HG02642 (cell line): ENCODE measurements around the gene PAFAH1B2.
"Not testable (repeated sequence)": the region's sequence is repeated elsewhere in the genome, so short reads cannot be mapped to it uniquely, and the experiment has no call there.

Experiments
- ATAC-seq: cut with Tn5 transposase; IDR thresholded peaks from one replicate; pipeline ENCODE4 v1.9.1; 2021; ENCODE audit warnings: mild to moderate bottlenecking; ENCODE audit not compliant: unreplicated experiment, poor library complexity

The PAFAH1B2 gene

GRCh38 chr11:117199916-117200812 lies 56.1 kb downstream of the PAFAH1B2 start:
- no peak for ATAC-seq

DNA sequence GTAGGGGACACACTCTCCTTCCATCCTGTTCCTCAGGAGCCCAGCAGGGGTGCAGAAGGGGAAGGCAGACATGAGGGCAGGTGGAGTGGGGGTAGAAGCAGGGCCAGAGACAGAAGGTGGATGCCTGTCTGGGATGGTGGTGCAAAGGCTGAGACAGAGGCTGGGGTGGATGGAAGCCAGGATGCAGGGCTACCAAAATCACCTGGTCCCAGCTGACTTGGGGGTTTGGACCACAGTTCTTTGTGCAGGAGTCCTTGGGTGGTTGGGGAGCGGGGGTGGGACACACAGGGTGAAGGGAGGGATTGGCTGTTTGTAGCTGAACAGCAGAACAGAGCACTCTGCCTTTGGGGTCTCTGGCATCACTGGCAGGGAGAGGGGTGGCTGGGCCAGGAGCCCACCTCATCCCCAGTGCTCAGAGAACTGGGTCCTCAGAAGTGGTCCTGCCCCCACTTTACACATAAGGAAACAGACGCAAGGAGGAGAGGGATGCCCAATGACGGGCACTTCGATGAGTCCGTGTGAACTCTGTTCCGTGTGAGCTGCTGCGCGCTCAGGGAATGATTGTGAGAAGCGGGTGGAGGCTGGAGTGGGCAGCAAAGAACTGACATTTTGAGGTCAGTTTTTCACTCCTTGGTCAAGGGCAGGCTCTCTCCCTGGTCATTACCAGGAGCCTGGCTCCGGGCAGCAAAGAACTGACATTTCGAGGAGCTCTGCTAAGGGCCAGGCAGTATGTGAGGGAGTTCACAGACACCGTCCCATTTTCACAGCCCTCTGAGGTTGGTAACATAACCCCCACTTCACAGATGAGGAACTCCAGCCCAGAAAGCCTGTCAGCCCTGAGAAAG lies 56.9 kb downstream of the PAFAH1B2 start:
- ATAC-seq, result no peak

GRCh38 chr11:117201658-117202305 lies 57.7 kb downstream of the PAFAH1B2 start:
- no peak for ATAC-seq

DNA sequence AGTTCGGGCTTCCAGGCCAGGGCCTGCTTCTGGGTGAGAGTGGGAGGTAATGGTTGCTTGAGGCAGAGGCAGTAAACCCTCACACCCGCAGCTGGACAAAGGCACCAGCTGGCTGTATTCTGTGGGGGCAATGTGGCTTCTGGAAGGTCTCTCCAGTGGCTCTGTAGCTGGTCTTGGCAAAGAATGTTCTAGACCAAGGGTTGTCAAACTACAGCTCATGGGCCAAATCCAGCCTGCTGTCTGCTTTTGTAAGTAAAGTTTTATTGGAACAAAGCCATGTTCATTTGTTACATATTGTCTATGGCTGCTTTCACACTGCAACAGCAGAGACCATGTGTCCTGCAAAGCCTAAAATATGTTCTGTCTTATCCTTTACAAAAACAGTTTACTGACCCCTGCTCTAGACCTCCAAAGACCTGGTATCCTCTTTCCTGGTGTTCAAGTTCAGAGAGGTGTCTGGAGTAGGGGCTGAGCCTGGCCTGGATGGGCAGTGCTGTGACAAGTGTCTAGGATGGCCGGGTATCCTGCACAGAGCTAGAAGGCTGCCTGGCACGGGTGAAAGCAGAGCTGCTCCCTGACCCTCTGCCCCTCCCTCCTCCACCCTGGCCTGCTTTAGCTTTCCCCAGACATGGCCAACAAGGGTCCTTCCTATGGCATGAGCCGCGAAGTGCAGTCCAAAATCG lies 58.4 kb downstream of the PAFAH1B2 start:
- ATAC-seq, result no peak

GRCh38 chr11:117203069-117203407 lies 59.0 kb downstream of the PAFAH1B2 start:
- no peak for ATAC-seq

DNA sequence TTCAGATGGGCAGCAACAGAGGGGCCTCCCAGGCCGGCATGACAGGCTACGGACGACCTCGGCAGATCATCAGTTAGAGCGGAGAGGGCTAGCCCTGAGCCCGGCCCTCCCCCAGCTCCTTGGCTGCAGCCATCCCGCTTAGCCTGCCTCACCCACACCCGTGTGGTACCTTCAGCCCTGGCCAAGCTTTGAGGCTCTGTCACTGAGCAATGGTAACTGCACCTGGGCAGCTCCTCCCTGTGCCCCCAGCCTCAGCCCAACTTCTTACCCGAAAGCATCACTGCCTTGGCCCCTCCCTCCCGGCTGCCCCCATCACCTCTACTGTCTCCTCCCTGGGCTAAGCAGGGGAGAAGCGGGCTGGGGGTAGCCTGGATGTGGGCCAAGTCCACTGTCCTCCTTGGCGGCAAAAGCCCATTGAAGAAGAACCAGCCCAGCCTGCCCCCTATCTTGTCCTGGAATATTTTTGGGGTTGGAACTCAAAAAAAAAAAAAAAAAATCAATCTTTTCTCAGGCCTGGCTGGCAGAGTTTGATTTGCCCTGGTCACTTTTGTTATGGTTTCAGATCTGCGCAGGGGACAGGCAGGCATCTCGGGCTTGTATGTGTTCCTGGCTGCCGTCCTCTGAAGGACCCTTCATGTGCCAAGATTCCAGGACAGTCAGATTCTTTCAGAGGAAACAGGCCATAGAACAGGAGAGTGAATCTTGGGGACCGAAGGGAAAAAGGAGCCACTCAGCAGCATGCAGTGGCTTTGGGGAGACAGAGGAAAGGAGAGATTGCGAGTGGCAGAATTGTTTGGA lies 60.4 kb downstream of the PAFAH1B2 start:
- no peak for ATAC-seq

- ATAC-seq, result no peak
Observed at GRCh38 chr11:117205211-117205818, 61.2 kb downstream of the PAFAH1B2 start.

- not testable (repeated sequence) for ATAC-seq
Observed at GRCh38 chr11:117206111-117206510, 62.0 kb downstream of the PAFAH1B2 start.

- ATAC-seq, result not testable (repeated sequence)
Observed at GRCh38 chr11:117206859-117207258, 62.8 kb downstream of the PAFAH1B2 start.

DNA sequence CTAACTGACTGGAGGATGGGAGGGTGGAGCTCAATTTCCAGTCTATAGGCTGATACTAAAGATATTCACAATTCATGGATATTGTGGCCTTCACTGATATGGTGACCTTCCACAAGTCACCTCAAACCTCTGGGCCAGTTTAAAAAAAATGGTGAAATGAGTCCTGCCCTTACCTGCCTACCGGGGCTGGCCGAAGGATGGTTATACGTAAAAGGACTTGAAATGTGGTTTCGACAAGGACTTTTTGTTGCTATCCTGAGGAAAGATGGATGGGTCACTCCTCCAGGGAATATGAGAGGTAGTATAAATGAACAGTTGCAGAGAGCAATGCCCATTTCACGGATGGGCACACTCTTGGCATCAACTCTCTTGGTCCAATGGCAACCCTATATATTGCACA lies 63.4 kb downstream of the PAFAH1B2 start:
- ATAC-seq, result not testable (repeated sequence)

GRCh38 chr11:117208710-117209109 lies 64.6 kb downstream of the PAFAH1B2 start:
- not testable (repeated sequence) for ATAC-seq

GRCh38 chr11:117209351-117210125 lies 65.5 kb downstream of the PAFAH1B2 start:
- not testable (repeated sequence) for ATAC-seq

DNA sequence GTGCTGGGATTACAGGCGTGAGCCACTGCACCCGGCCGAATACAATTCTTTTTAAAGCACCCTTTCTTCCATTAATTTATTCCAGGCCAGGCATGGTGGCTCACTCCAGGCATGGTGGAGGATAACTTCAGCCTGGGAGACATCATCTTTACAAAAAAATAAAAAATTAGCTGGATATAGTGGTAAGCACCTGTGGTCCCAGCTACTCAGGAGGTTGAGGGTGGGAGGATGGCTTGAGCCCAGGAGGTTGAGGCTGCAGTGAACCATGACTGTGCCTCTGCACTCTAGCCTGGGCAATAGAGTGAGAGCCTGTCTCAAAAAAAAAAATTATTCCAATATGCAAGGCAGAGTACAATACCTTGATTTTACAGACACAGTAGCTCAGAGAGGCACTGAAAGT lies 66.5 kb downstream of the PAFAH1B2 start:
- ATAC-seq, result no peak

DNA sequence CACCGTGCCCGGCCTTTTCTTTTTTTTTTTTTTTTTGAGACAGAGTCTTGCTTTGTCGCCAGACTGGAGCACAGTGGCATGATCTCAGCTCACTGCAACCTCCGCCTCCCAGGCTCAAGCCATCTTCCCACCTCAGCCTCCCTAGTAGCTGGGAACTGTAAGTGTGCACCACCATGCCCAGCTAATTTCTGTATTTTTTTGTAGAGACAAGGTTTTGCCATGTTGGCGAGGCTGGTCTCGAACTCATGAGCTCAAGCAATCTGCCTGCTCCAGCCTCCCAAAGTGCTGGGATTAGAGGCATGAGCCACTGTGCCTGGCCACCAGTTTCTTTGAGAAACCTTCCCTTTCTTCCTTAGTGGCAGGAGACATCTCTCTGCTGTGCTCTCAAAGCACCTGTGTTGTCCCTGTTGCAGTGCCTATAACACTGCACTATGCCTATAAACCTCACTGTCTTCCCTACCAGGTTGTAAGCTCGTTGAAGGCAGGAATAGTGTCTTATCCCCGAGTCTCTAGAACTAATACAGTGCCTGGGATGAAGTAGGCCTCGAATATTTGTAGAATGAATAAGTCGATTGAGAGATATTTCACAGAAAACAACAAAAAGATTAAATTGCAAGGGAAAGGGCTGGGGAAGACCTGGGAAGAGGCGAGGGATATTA lies 68.7 kb downstream of the PAFAH1B2 start:
- ATAC-seq, result no peak

- ATAC-seq, result no peak
Observed at GRCh38 chr11:117214404-117215110, 70.5 kb downstream of the PAFAH1B2 start.

GRCh38 chr11:117217141-117218084 lies 73.3 kb downstream of the PAFAH1B2 start:
- ATAC-seq, result no peak
